ENCODE measurements around the gene ITGA11. TPM values are rescaled to one million over a fixed set of nuclear protein-coding genes. Genes with fewer than 3 reads are reported as not detected.
A peak's percentile ranks its signal among the peaks of the same experiment; 100 is the strongest.

Gene ITGA11
- total RNA-seq, 1 donor from 2014 or later = 0.51 TPM

DNA sequence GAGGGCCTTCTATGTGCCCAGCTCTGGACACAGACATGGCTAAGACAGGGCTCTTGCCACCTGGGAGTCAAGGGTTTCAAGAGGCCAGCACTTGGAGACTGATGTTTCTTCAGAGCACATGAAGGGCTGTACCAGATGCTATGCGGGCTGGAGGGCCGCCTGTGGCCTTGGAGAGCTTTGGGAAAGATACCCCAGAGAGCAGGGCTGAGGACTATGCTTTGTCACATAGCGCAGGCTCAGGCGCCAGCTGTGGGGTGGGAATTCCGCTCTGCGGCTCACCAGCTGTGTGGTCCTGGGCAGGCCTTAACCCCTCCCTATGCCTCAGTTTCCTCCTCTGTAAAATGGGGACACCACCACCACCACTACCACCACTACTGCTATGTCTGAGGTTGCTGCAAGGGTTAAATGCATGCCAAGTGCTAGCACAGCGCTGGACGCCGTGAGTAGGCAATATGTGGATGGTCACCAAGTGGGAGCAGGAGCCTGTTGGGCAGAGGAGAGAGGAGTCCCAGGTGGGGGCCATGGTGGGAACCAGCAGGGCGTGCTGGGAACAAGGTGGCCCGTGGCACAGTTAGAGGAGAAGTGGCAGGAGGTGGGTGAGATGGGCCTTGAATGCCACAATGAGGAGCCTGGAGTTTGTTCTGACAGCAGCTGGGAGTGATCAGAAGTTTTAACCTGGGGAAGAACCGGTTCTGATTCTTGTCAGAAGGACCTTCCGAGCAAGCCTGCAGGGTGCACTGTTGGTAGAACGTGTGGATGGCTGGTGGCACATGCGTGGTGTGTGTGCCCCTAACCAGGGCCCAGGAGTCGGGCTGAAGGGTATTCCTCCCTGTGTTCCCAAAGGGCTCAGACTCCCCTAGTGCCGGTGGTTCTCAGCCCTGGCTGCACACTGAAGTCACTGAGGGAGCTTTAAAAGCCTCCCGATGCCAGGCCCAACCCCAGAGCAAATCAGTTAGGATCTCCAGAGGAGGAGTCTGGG lies 112.7 kb downstream of the ITGA11 start:
- TF ChIP-seq, protein P1, sequence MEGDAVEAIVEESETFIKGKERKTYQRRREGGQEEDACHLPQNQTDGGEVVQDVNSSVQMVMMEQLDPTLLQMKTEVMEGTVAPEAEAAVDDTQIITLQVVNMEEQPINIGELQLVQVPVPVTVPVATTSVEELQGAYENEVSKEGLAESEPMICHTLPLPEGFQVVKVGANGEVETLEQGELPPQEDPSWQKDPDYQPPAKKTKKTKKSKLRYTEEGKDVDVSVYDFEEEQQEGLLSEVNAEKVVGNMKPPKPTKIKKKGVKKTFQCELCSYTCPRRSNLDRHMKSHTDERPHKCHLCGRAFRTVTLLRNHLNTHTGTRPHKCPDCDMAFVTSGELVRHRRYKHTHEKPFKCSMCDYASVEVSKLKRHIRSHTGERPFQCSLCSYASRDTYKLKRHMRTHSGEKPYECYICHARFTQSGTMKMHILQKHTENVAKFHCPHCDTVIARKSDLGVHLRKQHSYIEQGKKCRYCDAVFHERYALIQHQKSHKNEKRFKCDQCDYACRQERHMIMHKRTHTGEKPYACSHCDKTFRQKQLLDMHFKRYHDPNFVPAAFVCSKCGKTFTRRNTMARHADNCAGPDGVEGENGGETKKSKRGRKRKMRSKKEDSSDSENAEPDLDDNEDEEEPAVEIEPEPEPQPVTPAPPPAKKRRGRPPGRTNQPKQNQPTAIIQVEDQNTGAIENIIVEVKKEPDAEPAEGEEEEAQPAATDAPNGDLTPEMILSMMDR (conservative IDR thresholded peaks at IDR 0.05) = no peak
- peak overlapping the region; percentile 43 for H3K27ac Mint-ChIP-seq (ENCODE audit: unreplicated experiment)
- peaks cover 17% of the 10 kb centered on the region for H3K4me1 Mint-ChIP-seq

DNA sequence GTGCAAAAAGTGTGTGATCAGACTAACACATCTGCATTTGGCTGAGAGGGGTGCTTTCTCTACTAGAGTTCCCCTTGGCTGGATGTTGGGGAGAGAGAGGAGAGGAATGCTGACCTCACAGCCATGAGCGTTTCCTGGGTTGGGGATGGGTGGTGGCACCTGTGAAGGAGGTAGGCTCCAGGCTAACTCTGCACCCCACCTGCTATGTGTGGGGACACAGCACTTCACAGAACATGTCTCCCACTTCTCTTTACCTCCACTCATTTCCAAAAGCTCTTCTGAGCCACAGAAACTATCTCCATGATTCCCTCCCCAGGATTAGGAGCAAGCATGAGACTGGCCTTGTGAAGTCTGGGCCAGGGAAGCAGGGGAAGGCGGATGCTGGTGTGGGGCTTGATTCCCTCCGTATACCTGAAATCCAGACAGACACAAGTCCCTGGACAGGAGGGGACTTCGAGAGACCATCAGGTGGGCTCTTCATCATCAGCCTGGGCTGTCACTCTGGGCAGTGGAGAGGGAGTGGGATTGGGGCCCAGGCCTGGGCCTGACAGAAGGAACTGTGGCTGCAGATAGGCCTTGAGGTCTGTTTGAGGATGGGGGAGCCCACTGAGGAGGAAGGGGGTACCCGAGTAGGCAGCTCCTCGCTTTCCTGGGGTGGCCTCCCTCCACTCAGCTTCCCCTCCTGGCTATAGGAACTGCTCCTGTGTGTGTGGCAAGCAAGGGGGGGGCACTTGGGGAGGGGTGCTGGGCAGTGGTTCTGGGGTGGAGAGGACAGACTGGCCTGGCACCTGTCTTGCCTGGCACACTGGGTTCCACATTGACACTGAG lies 113.7 kb downstream of the ITGA11 start:
- H3K4me1 Mint-ChIP-seq = peaks cover 18% of the 10 kb centered on the region
- H3K36me3 Mint-ChIP-seq (ENCODE audit: low read depth) = no peaks in the 10 kb centered on the region
- no peaks in the 10 kb centered on the region for H3K9me3 Mint-ChIP-seq
- no peaks in the 10 kb centered on the region for H3K27me3 Mint-ChIP-seq (ENCODE audit: low read depth)
- DNase-seq (ENCODE audit: low read depth, low spot score) = no peak
- H3K4me3 Mint-ChIP-seq = no peak overlapping the region
- no peak overlapping the region for H3K27ac Mint-ChIP-seq (ENCODE audit: unreplicated experiment)
- TF ChIP-seq, protein P1 (conservative IDR thresholded peaks at IDR 0.05) = no peak

More for the DNA sequence above, 112.7 kb downstream of the ITGA11 start:
- H3K4me3 Mint-ChIP-seq = no peak overlapping the region
- no peaks in the 10 kb centered on the region for H3K27me3 Mint-ChIP-seq (ENCODE audit: low read depth)
- no peak for DNase-seq (ENCODE audit: low read depth, low spot score)
- no peaks in the 10 kb centered on the region for H3K9me3 Mint-ChIP-seq
- H3K36me3 Mint-ChIP-seq (ENCODE audit: low read depth) = no peaks in the 10 kb centered on the region

DNA sequence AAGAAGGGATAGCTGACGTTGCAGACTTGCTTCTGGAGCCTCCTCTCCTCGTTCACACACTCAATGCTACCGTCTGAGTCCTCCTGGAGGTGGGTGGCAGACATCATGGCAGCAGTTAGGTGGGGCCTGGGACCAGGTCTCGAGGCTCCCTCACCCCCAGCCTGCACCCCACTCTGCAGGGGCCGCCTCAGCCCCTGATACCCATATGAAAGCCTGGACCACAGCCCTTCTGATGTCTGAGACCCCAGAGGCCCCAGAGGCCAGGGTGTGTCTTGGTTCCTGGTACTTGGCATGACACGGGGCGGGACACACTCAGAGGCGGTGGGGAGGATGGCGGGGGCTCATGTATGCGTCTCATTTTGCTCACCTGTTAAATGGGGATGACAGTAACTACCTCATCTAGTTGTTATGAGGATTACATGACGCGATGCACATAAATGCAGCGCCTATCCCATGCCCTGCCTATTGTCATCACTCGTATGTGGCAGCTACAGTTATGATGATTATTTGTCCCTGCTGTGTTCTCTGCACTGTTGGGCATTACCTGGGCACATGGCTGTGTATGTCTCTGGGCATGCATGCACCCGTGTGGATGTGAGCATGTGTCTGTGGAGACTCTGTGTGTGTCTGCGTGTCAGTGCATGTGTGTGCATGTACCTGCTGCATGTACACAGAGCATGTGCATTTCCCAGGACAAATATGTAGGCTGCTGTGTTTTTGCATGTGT lies 114.5 kb downstream of the ITGA11 start:
- Mint-ChIP-seq H3K27me3 (ENCODE audit: low read depth) (no peaks in the 10 kb centered on the region), H3K36me3 (ENCODE audit: low read depth) (no peaks in the 10 kb centered on the region), H3K9me3 (no peaks in the 10 kb centered on the region), H3K27ac (ENCODE audit: unreplicated experiment) (peak overlapping the region; percentile 90), H3K4me3 (no peak overlapping the region), H3K4me1 (peaks cover 22% of the 10 kb centered on the region)
- DNase-seq (ENCODE audit: low read depth, low spot score) = no peak
- TF ChIP-seq, protein P1 (conservative IDR thresholded peaks at IDR 0.05) = no peak

DNA sequence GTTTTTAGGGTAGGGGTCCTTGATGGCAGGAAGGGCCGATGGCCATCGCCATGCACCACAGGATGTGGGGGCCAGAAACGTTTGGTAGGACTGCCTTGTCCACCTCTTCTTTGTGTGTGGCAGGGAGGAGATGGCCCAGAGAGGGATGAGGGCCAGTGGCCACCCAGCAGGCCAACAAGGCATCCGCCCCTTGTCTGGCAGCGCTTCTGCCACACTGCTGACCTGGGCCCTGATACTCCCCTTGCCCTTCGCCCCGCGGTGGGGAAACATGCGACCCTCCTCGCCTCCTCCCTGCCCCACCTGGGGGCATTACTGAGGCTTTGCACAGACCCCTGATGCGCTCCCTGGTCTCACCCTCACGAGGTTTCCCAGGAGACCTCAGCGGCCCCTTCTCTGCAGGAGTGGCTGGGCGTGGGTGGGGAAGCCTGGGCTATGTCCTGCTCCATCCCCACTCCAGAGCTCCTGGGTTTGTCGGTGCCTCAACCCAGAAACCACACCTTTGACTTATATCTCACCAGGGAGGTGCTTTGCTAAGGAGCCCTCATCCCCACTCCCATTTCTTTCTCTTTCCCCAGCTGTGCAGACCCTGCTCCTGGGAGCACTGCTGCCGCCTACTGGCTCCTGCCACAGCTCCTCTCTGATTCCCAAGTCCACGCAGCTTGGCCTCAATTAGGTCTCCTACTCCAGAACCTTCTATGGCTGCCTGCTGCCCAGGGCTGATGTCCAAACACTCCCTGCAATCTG lies 115.7 kb downstream of the ITGA11 start:
- Mint-ChIP-seq H3K27ac (ENCODE audit: unreplicated experiment) (peak overlapping the region; percentile 70), H3K9me3 (no peaks in the 10 kb centered on the region), H3K4me3 (no peak overlapping the region), H3K27me3 (ENCODE audit: low read depth) (no peaks in the 10 kb centered on the region), H3K4me1 (peaks cover 22% of the 10 kb centered on the region), H3K36me3 (ENCODE audit: low read depth) (no peaks in the 10 kb centered on the region)
- TF ChIP-seq, protein P1 (conservative IDR thresholded peaks at IDR 0.05) = peak; percentile 50
- DNase-seq (ENCODE audit: low read depth, low spot score) = peak; percentile 34
